Cardiac muscle cell (in vitro differentiated cells and primary cell): Measurements from ENCODE around the gene ZNF610. TPM values are rescaled to one million over a fixed set of nuclear protein-coding genes. Genes with fewer than 3 reads are reported as not detected.
"Not testable (repeated sequence)": the region's sequence is repeated elsewhere in the genome, so short reads cannot be mapped to it uniquely, and the experiment has no call there.

Experiments
- DNase-seq, 2 donors: peaks; one replicate each; pipeline versions ENCODE4 v3.0.0 to v3.0.0-alpha.2; 2010 to 2017; ENCODE audit warnings: low read depth in 1 of 2, low spot score in 1 of 2
- H3K27ac ChIP-seq: fragments of 200-600 bp; sonication (generic); 2 replicates; pipeline ENCODE4 v1.5.1; 2016
- H3K27me3 ChIP-seq: fragments of 200-600 bp; sonication (generic); 2 replicates; pipeline ENCODE4 v1.6.0; 2016; ENCODE audit warnings: control low read depth
- H3K36me3 ChIP-seq: fragments of 200-600 bp; sonication (generic); 2 replicates; pipeline ENCODE4 v1.5.1; 2016; ENCODE audit warnings: control low read depth
- H3K4me1 ChIP-seq: fragments of 200-600 bp; sonication (generic); 2 replicates; pipeline ENCODE4 v1.8.1; 2017; ENCODE audit warnings: low read depth, mild to moderate bottlenecking, mixed run types
- H3K4me3 ChIP-seq: fragments of 200-600 bp; sonication (generic); 2 replicates; pipeline ENCODE4 v1.5.1; 2016; ENCODE audit warnings: mild to moderate bottlenecking
- H3K9me3 ChIP-seq: fragments of 200-600 bp; sonication (generic); 2 replicates; pipeline ENCODE4 v1.5.1; 2017; ENCODE audit warnings: low read depth, mild to moderate bottlenecking, control low read depth
- CTCF ChIP-seq: IDR thresholded peaks from 2 replicates; pipeline ENCODE4 v1.5.1; 2012; ENCODE audit warnings: low read depth, mild to moderate bottlenecking, low read length
- polyA plus RNA-seq: library from polyadenylated mRNA; unstranded; fragments of >200 nt; fragmentation: Nextera tagmentation; extraction: Ambion mirVana; gene quantifications from 2 replicates; pipeline ENCODE4 v1.2.1, GENCODE V29; 2016
- total RNA-seq: library from RNA; depleted of rRNA; stranded (reverse); fragments of >200 nt; gene quantifications from 2 replicates; pipeline ENCODE4 v1.2.3, GENCODE V29; 2016

Gene ZNF610
- total RNA-seq: 11.5 and 14.3 TPM in 2 replicates
- 15.7 and 23.7 TPM in 2 replicates for polyA plus RNA-seq

DNA sequence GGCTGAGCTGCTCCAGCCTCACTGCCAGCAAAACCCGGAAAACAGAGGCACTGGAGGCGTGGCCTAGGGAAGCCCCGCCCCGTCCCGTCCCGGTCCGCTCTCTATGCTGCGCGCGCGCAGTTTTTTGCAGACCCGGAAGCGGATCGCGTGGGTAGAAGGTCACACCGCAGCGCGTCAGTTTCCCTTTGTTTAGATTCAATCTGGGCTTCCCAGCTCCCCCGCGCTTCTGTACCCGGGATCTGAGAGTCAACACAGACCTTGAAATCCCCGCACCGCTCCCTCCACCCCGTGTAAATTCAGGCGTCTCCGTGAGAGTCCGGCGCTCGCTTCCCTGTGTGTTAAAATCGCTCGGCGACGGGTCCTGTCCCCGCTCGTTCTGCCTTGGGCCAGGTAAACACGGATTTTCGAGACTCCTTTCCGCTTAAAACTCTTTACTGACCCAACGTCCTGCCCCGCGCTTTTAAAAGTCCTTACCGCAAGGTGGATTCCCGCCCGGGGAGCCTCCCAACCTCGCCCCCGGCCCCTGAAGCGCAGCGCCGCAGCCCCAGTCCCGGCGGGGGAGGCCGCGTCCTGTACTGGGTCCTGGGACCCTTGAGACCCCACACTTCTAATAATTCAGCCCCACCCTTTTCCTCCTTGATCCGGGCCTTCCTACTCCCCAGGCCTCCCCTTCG, at the start of gene ZNF610:
TSS of gene ZNF610 (plus strand) at position 127 of the 674 bp plus-strand sequence. CDS start 12,930 bp downstream, outside the sequence.
- Histone ChIP-seq H3K4me3 (peak within 1 kb of the TSS; percentile 70), H3K4me1 (peaks cover 14% of the 10 kb centered on the region), H3K27me3 (no peaks in the 10 kb centered on the region), H3K27ac (peak within 1 kb of the TSS; percentile 92), H3K9me3 (peaks cover 3% of the 10 kb centered on the region), H3K36me3 (no peaks in the 10 kb centered on the region)
- peak; percentile 90 for DNase-seq
- TF ChIP-seq CTCF: no peak

DNA sequence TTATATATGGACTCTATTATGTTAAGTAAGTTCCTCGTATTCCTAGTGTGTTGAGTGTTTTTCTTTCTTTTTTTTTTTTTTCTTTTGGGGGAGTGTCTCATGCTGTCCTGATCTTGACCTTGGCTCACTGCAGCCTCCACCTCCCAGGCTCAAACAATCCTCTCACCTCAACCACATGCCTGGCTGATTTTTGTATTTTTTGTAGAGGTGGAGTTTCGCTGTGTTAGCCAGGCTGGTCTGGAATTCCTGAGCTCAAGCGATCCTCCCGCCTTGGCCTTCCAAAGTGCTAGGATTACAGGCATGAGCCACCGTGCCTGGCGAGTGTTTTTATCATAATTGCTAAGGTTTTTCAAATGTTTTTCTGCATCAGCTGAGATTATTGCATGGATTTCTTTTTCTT, 49.8 kb upstream of the ZNF610 start:
- H3K4me3 ChIP-seq: no peak overlapping the region
- DNase-seq: no peak
- H3K4me1 ChIP-seq: no peaks in the 10 kb centered on the region
- H3K27ac ChIP-seq: no peak overlapping the region
- peaks cover 33% of the 10 kb centered on the region for H3K36me3 ChIP-seq
- no peaks in the 10 kb centered on the region for H3K9me3 ChIP-seq
- H3K27me3 ChIP-seq: no peaks in the 10 kb centered on the region
- no peak for TF ChIP-seq CTCF

GRCh38 chr19:52291781-52292180, 44.3 kb upstream of the ZNF610 start:
- no peak for DNase-seq
- H3K27ac ChIP-seq: peak overlapping the region; percentile 26
- no peaks in the 10 kb centered on the region for H3K27me3 ChIP-seq
- no peak for TF ChIP-seq CTCF
- H3K36me3 ChIP-seq: peaks cover 19% of the 10 kb centered on the region
- no peak overlapping the region for H3K4me3 ChIP-seq
- no peaks in the 10 kb centered on the region for H3K4me1 ChIP-seq
- H3K9me3 ChIP-seq: no peaks in the 10 kb centered on the region

DNA sequence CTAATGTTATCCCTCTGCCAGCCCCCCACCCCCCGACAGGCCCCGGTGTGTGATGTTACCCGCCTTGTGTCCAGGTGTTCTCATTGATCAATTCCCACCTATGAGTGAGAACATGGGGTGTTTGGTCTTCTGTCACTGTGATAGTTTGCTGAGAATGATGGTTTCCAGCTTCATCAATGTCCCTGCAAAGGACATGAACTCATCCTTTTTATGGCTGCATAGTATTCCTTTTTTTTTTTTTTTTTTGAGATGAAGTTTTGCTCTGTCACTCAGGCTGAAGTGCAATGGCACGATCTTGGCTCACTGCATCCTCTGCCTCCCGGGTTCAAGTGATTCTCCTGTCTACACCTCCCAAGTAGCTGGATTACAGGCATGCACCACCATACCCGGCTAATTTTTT, 43.1 kb upstream of the ZNF610 start:
- DNase-seq, H3K27ac ChIP-seq, H3K4me1 ChIP-seq, H3K27me3 ChIP-seq, H3K9me3 ChIP-seq, H3K4me3 ChIP-seq: not testable (repeated sequence)
- H3K36me3 ChIP-seq: peaks cover 19% of the 10 kb centered on the region

- Histone ChIP-seq H3K9me3 (no peaks in the 10 kb centered on the region), H3K27me3 (no peaks in the 10 kb centered on the region), H3K36me3 (peaks cover 13% of the 10 kb centered on the region), H3K4me1 (peaks cover 8% of the 10 kb centered on the region), H3K4me3 (peak overlapping the region; percentile 98), H3K27ac (no peak overlapping the region)
- DNase-seq: peak in 1 of 2 donors; percentile 2
- no peak for TF ChIP-seq CTCF
Observed at GRCh38 chr19:52296400-52296772, 39.7 kb upstream of the ZNF610 start.

DNA sequence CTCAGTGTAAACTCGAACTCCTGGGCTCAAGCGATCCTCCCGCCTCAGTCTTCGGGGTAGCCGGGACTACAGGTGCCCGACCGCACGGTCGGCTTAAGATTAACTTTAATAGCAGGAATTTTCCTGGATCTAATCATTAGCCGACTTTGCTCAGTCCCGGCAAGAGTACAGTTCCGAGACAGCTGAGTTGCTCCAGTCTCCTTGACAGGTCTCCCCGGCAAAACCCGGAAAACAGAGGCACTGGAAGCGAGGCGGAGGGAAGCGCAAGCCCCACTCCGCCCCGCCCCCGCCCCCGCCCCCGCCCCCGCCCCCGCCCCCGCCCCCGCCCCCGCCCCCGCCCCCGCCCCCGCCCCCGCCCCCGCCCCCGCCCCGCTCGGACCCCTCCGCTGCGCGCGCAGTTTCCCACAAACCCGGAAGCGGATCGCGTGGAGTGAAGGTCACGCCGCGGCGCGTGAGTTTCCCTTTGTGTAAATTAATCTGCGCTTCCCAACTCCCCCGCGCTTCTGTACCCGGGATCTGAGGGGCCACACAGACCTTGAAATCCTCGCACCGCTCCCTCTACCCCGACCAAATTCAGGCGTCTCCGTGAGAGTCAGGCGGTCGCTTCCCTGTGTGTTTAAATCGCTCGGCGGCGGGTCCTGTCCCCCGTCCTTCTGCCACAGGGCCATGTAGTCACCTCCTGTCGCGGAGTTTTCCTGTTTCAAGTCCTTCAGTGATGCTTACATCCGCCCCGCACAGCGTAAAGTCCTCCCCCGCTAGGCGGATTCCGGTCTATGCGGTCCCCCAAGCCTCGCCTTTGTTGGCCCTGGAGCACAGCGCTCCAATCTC, 39.1 kb upstream of the ZNF610 start, which contains the start of gene ZNF480:
TSS of gene ZNF480 (plus strand) at position 397 of the 828 bp plus-strand sequence. CDS start 3,244 bp downstream, outside the sequence.
- Histone ChIP-seq H3K27ac (peak within 1 kb of the TSS; percentile 93), H3K9me3 (no peaks in the 10 kb centered on the region), H3K4me3 (peak within 1 kb of the TSS; percentile 98), H3K27me3 (no peaks in the 10 kb centered on the region), H3K4me1 (peaks cover 8% of the 10 kb centered on the region), H3K36me3 (peaks cover 17% of the 10 kb centered on the region)
- TF ChIP-seq CTCF: peak; percentile 15
- peak; percentile 81 to 86 for DNase-seq
